ENCODE data around the gene CHI3L1.

CHI3L1 gene

GRCh38 chr1:203217668-203218067 is 31.2 kb upstream of the CHI3L1 start:
- Histone ChIP-seq H3K27me3 (ENCODE audit: control insufficient read depth in 1 of 2, insufficient read depth in 2 of 2, low read length in 2 of 2) (peaks cover 3 to 7% of the 10 kb centered on the region in 2 donors), H3K9ac (ENCODE audit: low read depth in 1 of 2, low read length in 2 of 2) (no peak overlapping the region), H3K4me1 (ENCODE audit: control insufficient read depth in 1 of 2, insufficient read depth in 2 of 2, low read length in 2 of 2) (peaks cover 0 to 4% of the 10 kb centered on the region in 2 donors), H3K27ac (ENCODE audit: low read depth, low read length) (no peak overlapping the region), H3K36me3 (ENCODE audit: control insufficient read depth in 1 of 2, insufficient read depth in 2 of 2, low read length in 2 of 2) (no peaks in the 10 kb centered on the region), H3K9me3 (ENCODE audit: control insufficient read depth in 1 of 2, low read length in 2 of 2) (no peaks in the 10 kb centered on the region), H3K4me3 (ENCODE audit: low read depth in 1 of 2, low read length in 2 of 2) (no peak overlapping the region)

- no peak overlapping the region for H3K9ac ChIP-seq (ENCODE audit: low read depth in 1 of 2, low read length in 2 of 2)
Measured at GRCh38 chr1:203217139-203217655, 30.7 kb upstream of the CHI3L1 start.

GRCh38 chr1:203216274-203217138 is 30.0 kb upstream of the CHI3L1 start:
- Histone ChIP-seq H3K27ac (ENCODE audit: low read depth, low read length) (no peak overlapping the region), H3K4me1 (ENCODE audit: control insufficient read depth in 1 of 2, insufficient read depth in 2 of 2, low read length in 2 of 2) (peaks cover 0 to 4% of the 10 kb centered on the region in 2 donors), H3K9ac (ENCODE audit: low read depth in 1 of 2, low read length in 2 of 2) (no peak overlapping the region)

More at GRCh38 chr1:203217139-203217655, 30.7 kb upstream of the CHI3L1 start:
- H3K27me3 ChIP-seq (ENCODE audit: control insufficient read depth in 1 of 2, insufficient read depth in 2 of 2, low read length in 2 of 2), result peaks cover 3 to 7% of the 10 kb centered on the region in 2 donors
- no peaks in the 10 kb centered on the region for H3K36me3 ChIP-seq (ENCODE audit: control insufficient read depth in 1 of 2, insufficient read depth in 2 of 2, low read length in 2 of 2)
- no peak overlapping the region for H3K4me3 ChIP-seq (ENCODE audit: low read depth in 1 of 2, low read length in 2 of 2)
- peaks cover 0 to 4% of the 10 kb centered on the region in 2 donors for H3K4me1 ChIP-seq (ENCODE audit: control insufficient read depth in 1 of 2, insufficient read depth in 2 of 2, low read length in 2 of 2)
- H3K27ac ChIP-seq (ENCODE audit: low read depth, low read length), result no peak overlapping the region
- H3K9me3 ChIP-seq (ENCODE audit: control insufficient read depth in 1 of 2, low read length in 2 of 2), result no peaks in the 10 kb centered on the region

GRCh38 chr1:203215573-203215972 is 29.1 kb upstream of the CHI3L1 start:
- peaks cover 3 to 7% of the 10 kb centered on the region in 2 donors for H3K27me3 ChIP-seq (ENCODE audit: control insufficient read depth in 1 of 2, insufficient read depth in 2 of 2, low read length in 2 of 2)
- H3K4me3 ChIP-seq (ENCODE audit: low read depth in 1 of 2, low read length in 2 of 2), result no peak overlapping the region
- H3K9ac ChIP-seq (ENCODE audit: low read depth in 1 of 2, low read length in 2 of 2), result no peak overlapping the region
- H3K36me3 ChIP-seq (ENCODE audit: control insufficient read depth in 1 of 2, insufficient read depth in 2 of 2, low read length in 2 of 2), result no peaks in the 10 kb centered on the region
- peaks cover 0 to 4% of the 10 kb centered on the region in 2 donors for H3K4me1 ChIP-seq (ENCODE audit: control insufficient read depth in 1 of 2, insufficient read depth in 2 of 2, low read length in 2 of 2)
- H3K9me3 ChIP-seq (ENCODE audit: control insufficient read depth in 1 of 2, low read length in 2 of 2), result no peaks in the 10 kb centered on the region
- H3K27ac ChIP-seq (ENCODE audit: low read depth, low read length), result no peak overlapping the region

More at GRCh38 chr1:203216274-203217138, 30.0 kb upstream of the CHI3L1 start:
- H3K36me3 ChIP-seq (ENCODE audit: control insufficient read depth in 1 of 2, insufficient read depth in 2 of 2, low read length in 2 of 2), result no peaks in the 10 kb centered on the region
- H3K4me3 ChIP-seq (ENCODE audit: low read depth in 1 of 2, low read length in 2 of 2), result no peak overlapping the region
- no peaks in the 10 kb centered on the region for H3K9me3 ChIP-seq (ENCODE audit: control insufficient read depth in 1 of 2, low read length in 2 of 2)
- H3K27me3 ChIP-seq (ENCODE audit: control insufficient read depth in 1 of 2, insufficient read depth in 2 of 2, low read length in 2 of 2), result peaks cover 3 to 7% of the 10 kb centered on the region in 2 donors

GRCh38 chr1:203214871-203215270 is 28.4 kb upstream of the CHI3L1 start:
- Histone ChIP-seq H3K4me1 (ENCODE audit: control insufficient read depth in 1 of 2, insufficient read depth in 2 of 2, low read length in 2 of 2) (peaks cover 0 to 4% of the 10 kb centered on the region in 2 donors), H3K9me3 (ENCODE audit: control insufficient read depth in 1 of 2, low read length in 2 of 2) (no peaks in the 10 kb centered on the region), H3K9ac (ENCODE audit: low read depth in 1 of 2, low read length in 2 of 2) (no peak overlapping the region), H3K27ac (ENCODE audit: low read depth, low read length) (no peak overlapping the region), H3K36me3 (ENCODE audit: control insufficient read depth in 1 of 2, insufficient read depth in 2 of 2, low read length in 2 of 2) (no peaks in the 10 kb centered on the region), H3K4me3 (ENCODE audit: low read depth in 1 of 2, low read length in 2 of 2) (no peak overlapping the region), H3K27me3 (ENCODE audit: control insufficient read depth in 1 of 2, insufficient read depth in 2 of 2, low read length in 2 of 2) (peaks cover 3 to 7% of the 10 kb centered on the region in 2 donors)

- peaks cover 0 to 4% of the 10 kb centered on the region in 2 donors for H3K4me1 ChIP-seq (ENCODE audit: control insufficient read depth in 1 of 2, insufficient read depth in 2 of 2, low read length in 2 of 2)
- H3K4me3 ChIP-seq (ENCODE audit: low read depth in 1 of 2, low read length in 2 of 2), result no peak overlapping the region
- H3K9ac ChIP-seq (ENCODE audit: low read depth in 1 of 2, low read length in 2 of 2), result no peak overlapping the region
- no peaks in the 10 kb centered on the region for H3K36me3 ChIP-seq (ENCODE audit: control insufficient read depth in 1 of 2, insufficient read depth in 2 of 2, low read length in 2 of 2)
- H3K27ac ChIP-seq (ENCODE audit: low read depth, low read length), result no peak overlapping the region
- H3K9me3 ChIP-seq (ENCODE audit: control insufficient read depth in 1 of 2, low read length in 2 of 2), result no peaks in the 10 kb centered on the region
- peaks cover 3 to 7% of the 10 kb centered on the region in 2 donors for H3K27me3 ChIP-seq (ENCODE audit: control insufficient read depth in 1 of 2, insufficient read depth in 2 of 2, low read length in 2 of 2)
Measured at GRCh38 chr1:203213126-203213525, 26.6 kb upstream of the CHI3L1 start.

GRCh38 chr1:203211812-203212211 is 25.3 kb upstream of the CHI3L1 start:
- Histone ChIP-seq H3K36me3 (ENCODE audit: control insufficient read depth in 1 of 2, insufficient read depth in 2 of 2, low read length in 2 of 2) (no peaks in the 10 kb centered on the region), H3K27me3 (ENCODE audit: control insufficient read depth in 1 of 2, insufficient read depth in 2 of 2, low read length in 2 of 2) (peaks cover 0 to 3% of the 10 kb centered on the region in 2 donors), H3K4me3 (ENCODE audit: low read depth in 1 of 2, low read length in 2 of 2) (no peak overlapping the region), H3K9me3 (ENCODE audit: control insufficient read depth in 1 of 2, low read length in 2 of 2) (no peaks in the 10 kb centered on the region), H3K9ac (ENCODE audit: low read depth in 1 of 2, low read length in 2 of 2) (no peak overlapping the region), H3K4me1 (ENCODE audit: control insufficient read depth in 1 of 2, insufficient read depth in 2 of 2, low read length in 2 of 2) (peaks cover 0 to 4% of the 10 kb centered on the region in 2 donors), H3K27ac (ENCODE audit: low read depth, low read length) (no peak overlapping the region)

GRCh38 chr1:203210988-203211387 is 24.5 kb upstream of the CHI3L1 start:
- Histone ChIP-seq H3K4me1 (ENCODE audit: control insufficient read depth in 1 of 2, insufficient read depth in 2 of 2, low read length in 2 of 2) (peaks cover 0 to 4% of the 10 kb centered on the region in 2 donors), H3K36me3 (ENCODE audit: control insufficient read depth in 1 of 2, insufficient read depth in 2 of 2, low read length in 2 of 2) (no peaks in the 10 kb centered on the region), H3K9me3 (ENCODE audit: control insufficient read depth in 1 of 2, low read length in 2 of 2) (no peaks in the 10 kb centered on the region), H3K27ac (ENCODE audit: low read depth, low read length) (no peak overlapping the region), H3K9ac (ENCODE audit: low read depth in 1 of 2, low read length in 2 of 2) (no peak overlapping the region), H3K27me3 (ENCODE audit: control insufficient read depth in 1 of 2, insufficient read depth in 2 of 2, low read length in 2 of 2) (peaks cover 0 to 3% of the 10 kb centered on the region in 2 donors), H3K4me3 (ENCODE audit: low read depth in 1 of 2, low read length in 2 of 2) (no peak overlapping the region)

- Histone ChIP-seq H3K4me3 (ENCODE audit: low read depth in 1 of 2, low read length in 2 of 2) (no peak overlapping the region), H3K9me3 (ENCODE audit: control insufficient read depth in 1 of 2, low read length in 2 of 2) (no peaks in the 10 kb centered on the region), H3K27ac (ENCODE audit: low read depth, low read length) (no peak overlapping the region), H3K27me3 (ENCODE audit: control insufficient read depth in 1 of 2, insufficient read depth in 2 of 2, low read length in 2 of 2) (peaks cover 0 to 3% of the 10 kb centered on the region in 2 donors), H3K9ac (ENCODE audit: low read depth in 1 of 2, low read length in 2 of 2) (no peak overlapping the region), H3K36me3 (ENCODE audit: control insufficient read depth in 1 of 2, insufficient read depth in 2 of 2, low read length in 2 of 2) (no peaks in the 10 kb centered on the region), H3K4me1 (ENCODE audit: control insufficient read depth in 1 of 2, insufficient read depth in 2 of 2, low read length in 2 of 2) (no peaks in the 10 kb centered on the region)
Measured at GRCh38 chr1:203210350-203210749, 23.8 kb upstream of the CHI3L1 start.

- Histone ChIP-seq H3K27me3 (ENCODE audit: control insufficient read depth in 1 of 2, insufficient read depth in 2 of 2, low read length in 2 of 2) (peaks cover 0 to 2% of the 10 kb centered on the region in 2 donors), H3K4me3 (ENCODE audit: low read depth in 1 of 2, low read length in 2 of 2) (no peak overlapping the region), H3K27ac (ENCODE audit: low read depth, low read length) (no peak overlapping the region), H3K9ac (ENCODE audit: low read depth in 1 of 2, low read length in 2 of 2) (no peak overlapping the region), H3K9me3 (ENCODE audit: control insufficient read depth in 1 of 2, low read length in 2 of 2) (no peaks in the 10 kb centered on the region), H3K4me1 (ENCODE audit: control insufficient read depth in 1 of 2, insufficient read depth in 2 of 2, low read length in 2 of 2) (no peaks in the 10 kb centered on the region), H3K36me3 (ENCODE audit: control insufficient read depth in 1 of 2, insufficient read depth in 2 of 2, low read length in 2 of 2) (no peaks in the 10 kb centered on the region)
Measured at GRCh38 chr1:203208181-203208580, 21.7 kb upstream of the CHI3L1 start.
